ENCODE data around the gene PIP5K1B. TPM values are rescaled to one million over a fixed set of nuclear protein-coding genes. Genes with fewer than 3 reads are reported as not detected.

The PIP5K1B gene
- total RNA-seq (5.0 and 7.8 TPM in 2 replicates), polyA plus RNA-seq (2.0 and 3.2 TPM in 2 replicates)

- H3K9me3 ChIP-seq (ENCODE audit: low read depth), result no peaks in the 10 kb centered on the region
- peak; percentile 58 to 87 for DNase-seq (ENCODE audit: low read depth in 1 of 2, low spot score in 1 of 2)
- H3K36me3 ChIP-seq, result no peaks in the 10 kb centered on the region
- no peaks in the 10 kb centered on the region for H3K4me1 ChIP-seq (ENCODE audit: low read depth)
- peak within 1 kb of the TSS; percentile 85 for H3K27ac ChIP-seq
- TF ChIP-seq CTCF (IDR thresholded peaks at IDR 0.05; ENCODE audit: low read depth, low read length), result no peak
- H3K4me3 ChIP-seq, result peak within 1 kb of the TSS; percentile 97
- peaks cover 55% of the 10 kb centered on the region for H3K27me3 ChIP-seq
Measured at GRCh38 chr9:68704814-68705530, at the start of gene PIP5K1B. TSS of gene PIP5K1B (plus strand) at chr9:68705240. CDS start at chr9:68822615, 117,375 bp downstream.

- no peak overlapping the region for H3K27ac ChIP-seq
- H3K4me1 ChIP-seq (ENCODE audit: low read depth), result peaks cover 9% of the 10 kb centered on the region
- H3K4me3 ChIP-seq, result no peak overlapping the region
- no peaks in the 10 kb centered on the region for H3K9me3 ChIP-seq (ENCODE audit: low read depth)
- TF ChIP-seq CTCF (IDR thresholded peaks at IDR 0.05; ENCODE audit: low read depth, low read length), result no peak
- H3K36me3 ChIP-seq, result no peaks in the 10 kb centered on the region
- DNase-seq (ENCODE audit: low read depth in 1 of 2, low spot score in 1 of 2), result no peak
- peaks cover 2% of the 10 kb centered on the region for H3K27me3 ChIP-seq
Measured at GRCh38 chr9:68664036-68664435, 41.0 kb upstream of the PIP5K1B start.

GRCh38 chr9:68668127-68668526, 36.9 kb upstream of the PIP5K1B start:
- Histone ChIP-seq H3K27me3 (no peaks in the 10 kb centered on the region), H3K9me3 (ENCODE audit: low read depth) (no peaks in the 10 kb centered on the region), H3K36me3 (no peaks in the 10 kb centered on the region), H3K4me3 (no peak overlapping the region), H3K27ac (no peak overlapping the region), H3K4me1 (ENCODE audit: low read depth) (peaks cover 13% of the 10 kb centered on the region)
- TF ChIP-seq CTCF (IDR thresholded peaks at IDR 0.05; ENCODE audit: low read depth, low read length), result no peak
- DNase-seq (ENCODE audit: low read depth in 1 of 2, low spot score in 1 of 2), result peak in 1 of 2 donors; percentile 22

GRCh38 chr9:68669218-68669617, 35.8 kb upstream of the PIP5K1B start:
- H3K36me3 ChIP-seq, result no peaks in the 10 kb centered on the region
- no peaks in the 10 kb centered on the region for H3K27me3 ChIP-seq
- no peaks in the 10 kb centered on the region for H3K9me3 ChIP-seq (ENCODE audit: low read depth)
- peaks cover 13% of the 10 kb centered on the region for H3K4me1 ChIP-seq (ENCODE audit: low read depth)
- DNase-seq (ENCODE audit: low read depth in 1 of 2, low spot score in 1 of 2), result no peak
- H3K27ac ChIP-seq, result no peak overlapping the region
- no peak for TF ChIP-seq CTCF (IDR thresholded peaks at IDR 0.05; ENCODE audit: low read depth, low read length)
- H3K4me3 ChIP-seq, result no peak overlapping the region

- Histone ChIP-seq H3K4me3 (no peak overlapping the region), H3K27me3 (peaks cover 7% of the 10 kb centered on the region), H3K27ac (no peak overlapping the region), H3K36me3 (no peaks in the 10 kb centered on the region), H3K4me1 (ENCODE audit: low read depth) (peaks cover 13% of the 10 kb centered on the region), H3K9me3 (ENCODE audit: low read depth) (no peaks in the 10 kb centered on the region)
- DNase-seq (ENCODE audit: low read depth in 1 of 2, low spot score in 1 of 2), result no peak
- TF ChIP-seq CTCF (IDR thresholded peaks at IDR 0.05; ENCODE audit: low read depth, low read length), result no peak
Measured at GRCh38 chr9:68672215-68672614, 32.8 kb upstream of the PIP5K1B start.

Data from cardiac muscle cell (in vitro differentiated cells and primary cell).